ENCODE data around the gene MOCOS.
"Not testable (repeated sequence)": the region's sequence is repeated elsewhere in the genome, so short reads cannot be mapped to it uniquely, and the experiment has no call there.

Gene MOCOS, protein sequence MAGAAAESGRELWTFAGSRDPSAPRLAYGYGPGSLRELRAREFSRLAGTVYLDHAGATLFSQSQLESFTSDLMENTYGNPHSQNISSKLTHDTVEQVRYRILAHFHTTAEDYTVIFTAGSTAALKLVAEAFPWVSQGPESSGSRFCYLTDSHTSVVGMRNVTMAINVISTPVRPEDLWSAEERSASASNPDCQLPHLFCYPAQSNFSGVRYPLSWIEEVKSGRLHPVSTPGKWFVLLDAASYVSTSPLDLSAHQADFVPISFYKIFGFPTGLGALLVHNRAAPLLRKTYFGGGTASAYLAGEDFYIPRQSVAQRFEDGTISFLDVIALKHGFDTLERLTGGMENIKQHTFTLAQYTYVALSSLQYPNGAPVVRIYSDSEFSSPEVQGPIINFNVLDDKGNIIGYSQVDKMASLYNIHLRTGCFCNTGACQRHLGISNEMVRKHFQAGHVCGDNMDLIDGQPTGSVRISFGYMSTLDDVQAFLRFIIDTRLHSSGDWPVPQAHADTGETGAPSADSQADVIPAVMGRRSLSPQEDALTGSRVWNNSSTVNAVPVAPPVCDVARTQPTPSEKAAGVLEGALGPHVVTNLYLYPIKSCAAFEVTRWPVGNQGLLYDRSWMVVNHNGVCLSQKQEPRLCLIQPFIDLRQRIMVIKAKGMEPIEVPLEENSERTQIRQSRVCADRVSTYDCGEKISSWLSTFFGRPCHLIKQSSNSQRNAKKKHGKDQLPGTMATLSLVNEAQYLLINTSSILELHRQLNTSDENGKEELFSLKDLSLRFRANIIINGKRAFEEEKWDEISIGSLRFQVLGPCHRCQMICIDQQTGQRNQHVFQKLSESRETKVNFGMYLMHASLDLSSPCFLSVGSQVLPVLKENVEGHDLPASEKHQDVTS

DNA sequence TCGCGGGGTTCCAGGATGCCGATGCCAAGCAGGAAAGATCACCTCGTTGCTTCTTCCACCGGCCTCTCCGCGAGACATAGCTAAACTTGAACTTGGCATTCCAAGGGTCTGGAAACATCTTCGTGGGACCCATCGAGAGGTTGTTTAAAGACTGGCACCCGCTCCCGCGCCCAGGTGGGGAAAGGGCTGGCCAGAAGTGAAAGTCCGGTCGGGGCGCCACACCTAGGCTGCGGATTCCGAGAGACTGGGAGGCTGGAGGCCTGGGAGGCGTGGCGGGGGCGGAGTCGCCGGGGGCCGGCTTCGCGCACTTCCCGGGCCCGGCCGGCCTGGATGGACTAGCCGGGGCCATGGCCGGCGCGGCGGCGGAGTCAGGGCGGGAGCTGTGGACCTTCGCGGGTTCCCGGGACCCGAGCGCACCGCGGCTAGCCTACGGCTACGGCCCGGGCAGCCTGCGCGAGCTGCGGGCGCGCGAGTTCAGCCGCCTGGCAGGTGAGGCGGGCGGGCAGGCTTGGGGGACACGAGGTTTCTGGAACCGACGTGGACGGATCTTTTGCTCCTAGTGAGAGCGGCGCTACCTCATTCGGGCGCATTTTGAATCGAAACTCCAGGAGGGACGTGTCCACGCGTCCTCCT is at the start of gene MOCOS:
TSS of gene MOCOS (plus strand) at position 305 of the 633 bp plus-strand sequence. CDS start at position 348, 43 bp downstream.
- peak; percentile 43 for DNase-seq

DNA sequence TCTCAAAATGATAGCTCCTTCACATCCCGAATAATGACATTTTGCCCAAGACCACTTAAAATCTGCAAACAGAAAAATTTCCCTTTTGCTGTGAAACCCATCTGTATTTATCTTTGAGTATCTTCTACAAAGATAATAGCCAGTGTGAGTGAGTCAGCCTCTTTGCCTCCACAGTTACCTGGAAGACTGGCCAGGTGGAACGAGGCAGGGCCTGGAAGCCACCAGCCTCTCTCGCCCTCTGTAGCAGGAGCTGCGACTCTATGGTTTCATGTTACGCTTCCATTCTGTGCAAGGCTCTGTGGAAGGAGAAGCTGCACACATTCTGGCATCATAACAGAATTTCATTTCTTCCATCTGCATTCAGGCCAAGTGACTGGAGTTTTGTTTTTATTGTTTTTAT is 48.1 kb upstream of the MOCOS start:
- DNase-seq: no peak

DNA sequence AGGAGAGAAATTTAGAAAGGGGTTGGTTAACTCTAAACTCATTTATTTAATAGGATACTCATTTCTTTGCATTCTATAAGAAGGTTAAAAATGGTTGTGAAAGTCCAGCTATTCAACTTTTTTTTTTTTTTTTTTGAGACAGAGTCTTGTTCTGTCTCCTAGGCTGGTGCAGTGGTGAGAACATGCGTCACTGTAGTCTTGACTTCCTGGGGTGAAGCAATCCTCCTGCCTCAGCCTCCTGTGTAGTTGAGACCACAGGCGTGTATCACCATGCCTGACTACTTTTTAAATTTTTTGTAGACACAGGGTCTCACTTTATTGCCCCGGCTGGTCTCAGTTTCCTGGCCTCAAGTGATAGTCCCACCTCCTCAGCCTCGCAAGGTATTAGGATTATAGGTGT is 45.7 kb upstream of the MOCOS start:
- DNase-seq: no peak

GRCh38 chr18:36142751-36143150 is 44.5 kb upstream of the MOCOS start:
- DNase-seq: no peak

DNA sequence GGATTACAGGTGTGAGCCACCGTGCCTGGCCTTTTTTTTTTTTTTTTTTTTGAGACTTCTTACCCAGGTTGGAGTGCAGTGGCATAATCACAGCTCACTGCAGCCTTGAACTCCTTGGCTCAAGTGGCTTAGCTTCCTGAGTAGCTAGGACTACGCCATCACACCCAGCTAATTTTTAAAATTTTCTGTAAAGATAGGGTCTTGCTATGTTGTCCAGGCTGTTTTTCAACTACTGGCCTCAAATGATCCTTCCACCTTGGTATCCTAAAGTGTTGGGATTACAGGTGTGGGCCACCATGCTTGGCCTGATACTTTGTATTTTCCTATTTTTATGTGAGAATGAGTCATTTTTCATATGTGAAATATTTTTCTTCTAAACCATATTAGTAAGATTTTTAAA is 43.9 kb upstream of the MOCOS start:
- no peak for DNase-seq

- no peak for DNase-seq
Observed at GRCh38 chr18:36149514-36150289, 37.6 kb upstream of the MOCOS start.

GRCh38 chr18:36152781-36153180 is 34.5 kb upstream of the MOCOS start:
- DNase-seq: no peak

- DNase-seq: no peak
Observed at GRCh38 chr18:36153203-36153602, 34.1 kb upstream of the MOCOS start.

GRCh38 chr18:36153771-36154170 is 33.5 kb upstream of the MOCOS start:
- no peak for DNase-seq

GRCh38 chr18:36155851-36156757 is 31.2 kb upstream of the MOCOS start:
- no peak for DNase-seq

- no peak for DNase-seq
Observed at GRCh38 chr18:36157441-36157840, 29.9 kb upstream of the MOCOS start.

- DNase-seq: no peak
Observed at GRCh38 chr18:36158266-36158867, 28.9 kb upstream of the MOCOS start.

GRCh38 chr18:36160959-36161371 is 26.3 kb upstream of the MOCOS start:
- no peak for DNase-seq

DNA sequence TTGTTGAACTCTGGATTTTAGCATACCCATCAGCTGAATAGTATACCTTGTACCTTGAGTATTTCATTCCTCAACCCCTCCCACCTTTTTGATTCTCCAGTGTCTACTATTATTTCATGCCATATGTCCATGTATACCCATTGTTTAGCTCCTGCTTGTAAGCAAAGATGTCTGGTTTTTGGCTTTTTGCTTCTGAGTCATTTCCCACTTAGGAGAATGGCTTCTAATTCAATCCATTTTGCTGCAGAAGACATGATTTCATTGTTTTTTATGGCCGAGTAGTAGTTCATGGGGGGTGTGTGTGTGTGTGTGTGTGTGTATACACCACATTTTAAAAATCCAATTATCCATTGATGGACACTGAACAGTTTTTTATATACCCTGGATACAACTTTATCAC is 24.3 kb upstream of the MOCOS start:
- no peak for DNase-seq

DNA sequence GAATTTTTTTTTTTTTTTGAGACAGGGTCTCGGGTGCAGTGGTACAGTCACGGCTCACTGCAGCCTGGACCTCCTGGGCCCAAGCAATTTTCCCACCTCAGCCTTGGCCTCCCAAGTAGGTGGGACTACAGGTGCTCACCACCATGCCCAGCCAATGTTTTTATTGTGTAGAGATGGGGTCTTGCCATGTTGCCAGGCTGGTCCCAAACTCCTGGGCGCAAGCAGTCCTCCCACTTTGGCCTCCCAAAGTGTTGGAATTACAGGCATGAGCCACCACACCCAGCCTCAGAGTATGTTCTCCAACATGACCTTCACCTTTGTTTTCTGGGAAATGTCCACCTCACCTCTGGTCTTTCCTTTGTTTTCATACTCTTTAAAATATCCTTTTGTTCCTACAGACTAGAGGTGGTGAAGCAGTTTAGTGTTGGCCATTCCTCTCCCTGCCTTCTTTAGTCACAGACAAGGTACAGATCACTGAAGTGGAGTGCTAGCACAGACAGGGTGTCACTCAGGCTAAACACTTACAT is 19.5 kb upstream of the MOCOS start:
- no peak for DNase-seq

- DNase-seq: not testable (repeated sequence)
Observed at GRCh38 chr18:36168296-36168695, 19.0 kb upstream of the MOCOS start.

DNA sequence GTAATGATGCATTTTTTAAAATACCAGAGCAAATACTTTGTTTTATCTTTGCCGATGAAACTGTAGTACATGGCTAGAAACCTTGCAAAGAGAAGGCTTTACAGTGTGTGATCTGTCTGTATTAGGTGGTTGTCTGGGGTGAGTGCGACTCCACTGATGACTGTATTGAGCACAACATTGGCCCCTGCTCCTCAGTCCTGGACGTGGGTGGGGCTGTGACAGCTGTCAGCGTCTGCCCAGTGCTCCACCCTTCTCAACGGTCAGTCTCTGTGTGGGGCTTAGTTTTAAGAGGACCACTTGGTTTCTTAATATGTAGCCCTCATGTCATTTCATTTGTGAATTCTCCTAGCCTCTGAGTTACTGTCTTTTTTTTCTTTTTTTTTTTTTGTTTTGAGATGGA is 17.4 kb upstream of the MOCOS start:
- DNase-seq: no peak

DNA sequence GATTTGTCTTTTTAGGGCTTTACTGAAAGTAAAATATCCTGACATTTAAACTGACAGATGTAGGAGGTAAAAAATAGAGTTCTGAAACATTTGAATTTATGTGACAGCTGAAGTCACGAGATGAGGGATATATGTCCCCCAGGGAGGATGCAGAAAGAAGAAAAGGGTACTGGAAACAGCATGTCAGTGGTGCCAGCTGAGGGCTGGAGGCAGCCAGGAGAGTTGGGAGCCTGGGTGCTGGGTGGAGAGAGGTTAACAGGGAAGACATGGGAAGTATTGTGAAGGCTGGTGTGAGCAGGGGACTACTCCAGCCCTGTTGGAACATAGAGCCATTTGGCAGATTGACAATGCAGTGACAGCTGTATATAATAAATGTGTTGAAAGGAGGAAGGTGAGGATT is 11.8 kb upstream of the MOCOS start:
- DNase-seq: no peak

- DNase-seq: no peak
Observed at GRCh38 chr18:36176177-36176584, 11.1 kb upstream of the MOCOS start.

DNA sequence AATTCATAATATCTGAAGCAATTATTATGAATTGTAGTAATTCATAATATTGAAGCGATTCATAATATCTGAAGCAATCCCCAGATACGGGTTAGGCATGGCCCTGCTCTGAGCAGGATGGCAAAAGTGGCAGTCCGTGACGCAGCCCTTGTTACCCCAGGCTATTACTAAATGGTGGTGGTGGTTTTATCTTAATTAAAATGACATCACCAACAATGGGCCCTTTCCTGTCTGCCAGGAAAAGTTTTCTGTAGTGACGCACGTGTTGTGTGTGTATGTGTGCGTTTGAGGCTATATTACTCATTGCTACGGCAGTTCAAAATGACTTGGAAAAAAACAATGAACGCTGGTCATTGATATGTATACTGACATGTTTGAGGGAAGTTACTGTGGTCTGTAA is 10.6 kb upstream of the MOCOS start:
- no peak for DNase-seq

GRCh38 chr18:36177913-36178312 is 9.4 kb upstream of the MOCOS start:
- no peak for DNase-seq
